ENCODE results near the gene ABR.

GRCh38 chr17:987931-988330 lies 191.8 kb downstream of the ABR start:
- no peak for TF ChIP-seq CTCF (IDR thresholded peaks at IDR 0.05)
- TF ChIP-seq POLR2A (IDR thresholded peaks at IDR 0.05), result no peak

Measured in adrenal gland (tissue), 5 donors.